MM.1S (cell line): Measurements from ENCODE around the gene TTC1.

Experiments
- DNase-seq: peaks from one replicate; pipeline ENCODE4 v3.0.0-alpha.2; 2015
- H2AFZ ChIP-seq: fragments of 300-600 bp; sonication (generic); 2 replicates; pipeline ENCODE4 v1.6.0; 2016; ENCODE audit warnings: antibody characterized with exemption, low read length
- H3F3A ChIP-seq: fragments of 300-600 bp; sonication (generic); 2 replicates; pipeline ENCODE4 v1.6.1; 2016; ENCODE audit warnings: mild to moderate bottlenecking, antibody characterized with exemption, low read length, moderate library complexity, mixed read lengths; ENCODE audit not compliant: insufficient read depth
- H3K27ac ChIP-seq: fragments of 300-600 bp; sonication (generic); 2 replicates; pipeline ENCODE4 v1.5.1; 2016; ENCODE audit warnings: mild to moderate bottlenecking, low read length
- H3K27me3 ChIP-seq: fragments of 300-600 bp; sonication (generic); replicated peaks from 2 replicates; pipeline ENCODE4 v1.6.0; 2016; ENCODE audit warnings: low read length; ENCODE audit not compliant: insufficient read depth
- H3K36me3 ChIP-seq: fragments of 300-600 bp; sonication (generic); replicated peaks from 2 replicates; pipeline ENCODE4 v1.6.1; 2016; ENCODE audit warnings: mild to moderate bottlenecking, low read length, mixed read lengths; ENCODE audit not compliant: insufficient read depth
- H3K4me1 ChIP-seq: fragments of 300-600 bp; sonication (generic); 2 replicates; pipeline ENCODE4 v1.6.1; 2016; ENCODE audit warnings: low read length, mixed read lengths
- H3K4me2 ChIP-seq: fragments of 300-600 bp; sonication (generic); 2 replicates; pipeline ENCODE4 v1.6.0; 2016; ENCODE audit warnings: low read depth, low read length
- H3K4me3 ChIP-seq: fragments of 300-600 bp; sonication (generic); 2 replicates; pipeline ENCODE4 v1.5.1; 2016; ENCODE audit warnings: low read length, mixed read lengths
- H3K79me2 ChIP-seq: fragments of 300-600 bp; sonication (generic); 2 replicates; pipeline ENCODE4 v1.6.1; 2016; ENCODE audit warnings: mixed run types, low read length, mixed read lengths
- H3K9ac ChIP-seq: fragments of 300-600 bp; sonication (generic); 2 replicates; pipeline ENCODE4 v1.6.1; 2016; ENCODE audit warnings: low read length, mixed read lengths
- H3K9me2 ChIP-seq: fragments of 300-600 bp; sonication (generic); replicated peaks from 2 replicates; pipeline ENCODE4 v1.6.1; 2016; ENCODE audit warnings: mild to moderate bottlenecking, low read length, mixed read lengths; ENCODE audit not compliant: insufficient read depth
- H3K9me3 ChIP-seq: fragments of 300-600 bp; sonication (generic); replicated peaks from 2 replicates; pipeline ENCODE4 v1.6.1; 2016; ENCODE audit warnings: mild to moderate bottlenecking, low read length, mixed read lengths; ENCODE audit not compliant: insufficient read depth
- H4K20me1 ChIP-seq: fragments of 300-600 bp; sonication (generic); 2 replicates; pipeline ENCODE4 v1.6.1; 2016; ENCODE audit warnings: mild to moderate bottlenecking, low read length, moderate library complexity, mixed read lengths; ENCODE audit not compliant: insufficient read depth
- CTCF ChIP-seq: fragments of 300-600 bp; sonication (generic); IDR thresholded peaks from 2 replicates; pipeline ENCODE4 v1.5.1; 2016; ENCODE audit warnings: antibody characterized with exemption, low read length, mixed read lengths
- EZH2 ChIP-seq: fragments of 300-600 bp; sonication (generic); optimal IDR thresholded peaks from 2 replicates; pipeline ENCODE3; 2017; ENCODE audit warnings: low read depth, mild to moderate bottlenecking, antibody characterized with exemption, low read length, mixed read lengths
- EZH2phosphoT487 ChIP-seq: fragments of 300-600 bp; sonication (generic); IDR thresholded peaks from 2 replicates; pipeline ENCODE4 v1.6.1; 2018; ENCODE audit warnings: antibody characterized with exemption, low read length

Gene TTC1

DNA sequence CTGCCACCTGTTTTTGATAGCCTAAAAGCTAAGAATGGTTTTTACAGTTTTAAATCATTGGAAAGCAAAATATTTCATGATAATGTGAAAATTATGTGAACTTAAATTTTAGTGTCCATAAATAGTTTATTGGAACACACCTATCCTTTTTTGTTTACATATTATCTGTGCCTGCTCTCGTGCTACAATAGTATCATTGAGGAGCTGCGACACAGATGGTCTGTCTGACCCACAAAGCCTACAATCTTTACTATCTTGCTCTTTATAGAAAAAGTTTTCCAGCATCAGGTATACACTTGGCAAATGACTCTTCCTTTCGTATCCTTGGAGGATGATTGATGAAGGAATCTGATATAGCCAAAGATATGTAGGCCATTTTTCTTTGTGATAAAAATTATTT lies 40.2 kb downstream of the TTC1 start:
- DNase-seq = no peak
- H3K9ac ChIP-seq = no peak overlapping the region
- no peaks in the 10 kb centered on the region for H3K4me1 ChIP-seq
- H3K4me3 ChIP-seq = no peak overlapping the region
- 0 out of 2 replicates have a peak, but pooled peaks cover 3% of the 10 kb centered on the region for H3K36me3 ChIP-seq
- no peak for TF ChIP-seq CTCF
- TF ChIP-seq EZH2 = no peak
- no peak for TF ChIP-seq EZH2phosphoT487
- no peaks in the 10 kb centered on the region for H3K79me2 ChIP-seq
- H3K27ac ChIP-seq = no peak overlapping the region
- no peaks in the 10 kb centered on the region for H3K9me3 ChIP-seq
- no peak overlapping the region for H3K4me2 ChIP-seq
- no peaks in the 10 kb centered on the region for H3F3A ChIP-seq
- no peaks in the 10 kb centered on the region for H4K20me1 ChIP-seq
- no peaks in the 10 kb centered on the region for H3K27me3 ChIP-seq
- H2AFZ ChIP-seq = no peak overlapping the region
- no peaks in the 10 kb centered on the region for H3K9me2 ChIP-seq

DNA sequence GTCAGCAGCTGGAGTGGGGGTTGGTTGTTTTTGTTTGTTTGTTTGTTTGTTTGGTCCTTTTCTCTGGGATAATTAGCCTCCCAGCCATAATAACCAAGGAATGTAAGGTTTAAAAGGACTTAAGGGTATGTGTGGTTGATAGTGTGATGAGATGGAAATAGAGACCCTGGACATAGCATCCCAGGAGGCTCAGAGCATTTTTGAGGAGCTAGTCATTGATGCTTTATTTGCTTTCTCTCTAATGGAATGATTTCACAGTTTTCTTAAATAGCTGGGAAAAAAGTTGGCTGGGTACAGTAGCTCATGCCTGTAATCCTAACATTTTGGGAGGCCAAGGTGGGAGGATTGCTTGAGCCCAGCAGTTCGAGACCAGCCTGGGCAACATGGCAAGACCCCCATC lies 45.1 kb downstream of the TTC1 start:
- Histone ChIP-seq H3K27ac (no peak overlapping the region), H3K9me2 (no peaks in the 10 kb centered on the region), H3K36me3 (0 out of 2 replicates have a peak, but pooled peaks cover 3% of the 10 kb centered on the region), H4K20me1 (no peaks in the 10 kb centered on the region), H3F3A (no peaks in the 10 kb centered on the region), H3K79me2 (no peaks in the 10 kb centered on the region), H3K9ac (no peak overlapping the region), H3K4me1 (no peaks in the 10 kb centered on the region), H3K9me3 (no peaks in the 10 kb centered on the region), H3K27me3 (no peaks in the 10 kb centered on the region), H3K4me3 (no peak overlapping the region), H3K4me2 (no peak overlapping the region), H2AFZ (no peak overlapping the region)
- TF ChIP-seq EZH2phosphoT487 = no peak
- TF ChIP-seq EZH2 = no peak
- no peak for TF ChIP-seq CTCF
- DNase-seq = no peak

DNA sequence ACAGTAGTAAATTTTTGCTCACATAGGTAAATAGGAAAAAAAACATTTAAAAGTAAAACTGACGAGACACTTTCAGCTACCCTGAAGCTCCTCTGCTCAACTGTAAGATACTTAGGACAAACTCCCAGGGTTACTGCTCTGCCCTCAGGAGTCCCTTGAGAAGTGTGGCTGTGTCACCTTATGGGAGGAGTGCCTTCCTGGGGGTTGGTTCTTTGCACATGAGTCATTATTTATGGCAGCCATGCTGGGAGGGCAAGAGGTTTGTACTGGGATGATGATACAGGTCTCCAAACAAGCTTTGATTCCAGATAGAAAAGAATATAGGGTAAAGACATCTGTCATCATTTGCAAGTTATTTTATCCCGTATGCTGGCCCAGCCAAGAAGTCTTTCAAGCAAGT lies 45.9 kb downstream of the TTC1 start:
- Histone ChIP-seq H3K9ac (no peak overlapping the region), H3F3A (no peaks in the 10 kb centered on the region), H3K79me2 (no peaks in the 10 kb centered on the region), H2AFZ (no peak overlapping the region), H3K4me1 (no peaks in the 10 kb centered on the region), H3K36me3 (0 out of 2 replicates have a peak, but pooled peaks cover 3% of the 10 kb centered on the region), H3K9me3 (no peaks in the 10 kb centered on the region), H3K9me2 (no peaks in the 10 kb centered on the region), H3K4me3 (no peak overlapping the region), H4K20me1 (no peaks in the 10 kb centered on the region), H3K27ac (no peak overlapping the region), H3K27me3 (no peaks in the 10 kb centered on the region), H3K4me2 (no peak overlapping the region)
- DNase-seq = no peak
- TF ChIP-seq EZH2 = no peak

DNA sequence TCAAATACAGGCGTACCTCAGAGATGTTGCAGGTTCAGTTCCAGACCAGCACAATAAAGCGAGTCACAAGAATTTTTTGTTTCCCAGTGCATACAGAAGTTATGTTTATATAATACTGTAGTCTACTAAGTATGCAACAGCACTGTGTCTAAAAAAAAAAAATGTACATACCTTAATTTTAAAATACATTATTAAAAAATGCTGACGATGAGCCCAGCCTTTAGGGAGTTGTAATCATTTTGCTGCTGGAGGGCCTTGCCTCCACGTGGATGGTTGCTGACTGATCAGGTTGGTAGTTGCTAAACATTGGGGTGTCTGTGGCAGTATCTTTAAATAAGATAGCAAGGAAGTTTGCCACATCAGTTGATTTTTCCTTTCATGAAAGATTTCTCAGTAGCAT lies 48.3 kb downstream of the TTC1 start:
- H3K27ac ChIP-seq = no peak overlapping the region
- H4K20me1 ChIP-seq = no peaks in the 10 kb centered on the region
- H3K9me3 ChIP-seq = no peaks in the 10 kb centered on the region
- DNase-seq = no peak
- TF ChIP-seq CTCF (no peak), EZH2phosphoT487 (no peak), EZH2 (no peak)
- H3K4me1 ChIP-seq = no peaks in the 10 kb centered on the region
- no peak overlapping the region for H3K4me2 ChIP-seq
- no peak overlapping the region for H3K4me3 ChIP-seq
- H3K9me2 ChIP-seq = no peaks in the 10 kb centered on the region
- H3K79me2 ChIP-seq = no peaks in the 10 kb centered on the region
- H3K9ac ChIP-seq = no peak overlapping the region
- no peaks in the 10 kb centered on the region for H3K36me3 ChIP-seq
- no peaks in the 10 kb centered on the region for H3F3A ChIP-seq
- H2AFZ ChIP-seq = no peak overlapping the region
- H3K27me3 ChIP-seq = no peaks in the 10 kb centered on the region
